ENCODE results near the gene ADCY2. TPM values are rescaled to one million over a fixed set of nuclear protein-coding genes. Genes with fewer than 3 reads are reported as not detected.

Gene ADCY2
- polyA plus RNA-seq, 3 donors = 4.4 to 5.8 (median 5.6) TPM

DNA sequence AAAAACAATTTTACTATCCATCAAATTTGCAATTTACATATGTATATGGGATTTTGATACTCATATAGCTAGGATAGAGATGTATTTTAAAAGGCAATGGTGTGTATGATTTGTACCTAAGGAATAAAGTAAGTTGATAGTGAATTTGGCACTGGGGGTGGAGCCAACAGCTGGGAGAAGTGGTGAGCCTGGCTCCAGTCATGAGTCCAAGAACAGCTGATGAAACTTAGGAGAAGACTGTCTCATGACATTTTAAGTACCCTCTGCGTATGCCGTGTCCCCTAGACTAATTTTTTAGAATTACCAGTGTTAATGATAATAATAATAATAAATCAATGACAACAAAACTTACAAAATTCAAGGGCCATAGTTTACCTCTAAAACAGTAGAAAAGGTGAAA is 181.4 kb downstream of the ADCY2 start:
- DNase-seq (ENCODE audit: low read depth in 3 of 3, low spot score in 2 of 3) = no peak

- no peak for DNase-seq (ENCODE audit: low read depth in 3 of 3, low spot score in 2 of 3)
These were observed 182.1 kb downstream of the ADCY2 start for GRCh38 chr5:7578071-7578470.

- DNase-seq (ENCODE audit: low read depth in 3 of 3, low spot score in 2 of 3) = no peak
These were observed 188.8 kb downstream of the ADCY2 start for GRCh38 chr5:7584749-7585148.

- no peak for DNase-seq (ENCODE audit: low read depth in 3 of 3, low spot score in 2 of 3)
These were observed 189.9 kb downstream of the ADCY2 start for GRCh38 chr5:7585807-7586206.

- no peak for DNase-seq (ENCODE audit: low read depth in 3 of 3, low spot score in 2 of 3)
These were observed 190.5 kb downstream of the ADCY2 start for GRCh38 chr5:7586480-7586879.

GRCh38 chr5:7589800-7590199 is 193.9 kb downstream of the ADCY2 start:
- no peak for DNase-seq (ENCODE audit: low read depth in 3 of 3, low spot score in 2 of 3)

DNA sequence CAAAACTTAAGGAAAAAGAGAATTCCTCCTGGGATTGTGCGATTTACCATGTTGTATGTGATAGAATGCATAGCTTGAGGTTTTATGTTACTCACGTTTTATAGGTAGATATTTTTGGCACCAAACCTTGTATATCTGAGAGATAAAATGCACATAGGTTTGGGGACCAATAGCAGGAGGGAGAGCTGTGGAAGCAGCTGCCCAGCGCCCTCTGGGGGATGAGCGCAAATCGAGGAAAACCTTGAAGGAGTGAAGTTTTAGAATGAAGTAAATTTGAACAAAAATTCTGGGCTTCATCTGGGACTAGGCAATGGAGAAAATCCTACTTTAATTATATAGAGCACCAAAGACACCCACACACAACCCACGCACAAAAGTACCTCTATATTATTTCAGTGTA is 197.0 kb downstream of the ADCY2 start:
- no peak for DNase-seq (ENCODE audit: low read depth in 3 of 3, low spot score in 2 of 3)

DNA sequence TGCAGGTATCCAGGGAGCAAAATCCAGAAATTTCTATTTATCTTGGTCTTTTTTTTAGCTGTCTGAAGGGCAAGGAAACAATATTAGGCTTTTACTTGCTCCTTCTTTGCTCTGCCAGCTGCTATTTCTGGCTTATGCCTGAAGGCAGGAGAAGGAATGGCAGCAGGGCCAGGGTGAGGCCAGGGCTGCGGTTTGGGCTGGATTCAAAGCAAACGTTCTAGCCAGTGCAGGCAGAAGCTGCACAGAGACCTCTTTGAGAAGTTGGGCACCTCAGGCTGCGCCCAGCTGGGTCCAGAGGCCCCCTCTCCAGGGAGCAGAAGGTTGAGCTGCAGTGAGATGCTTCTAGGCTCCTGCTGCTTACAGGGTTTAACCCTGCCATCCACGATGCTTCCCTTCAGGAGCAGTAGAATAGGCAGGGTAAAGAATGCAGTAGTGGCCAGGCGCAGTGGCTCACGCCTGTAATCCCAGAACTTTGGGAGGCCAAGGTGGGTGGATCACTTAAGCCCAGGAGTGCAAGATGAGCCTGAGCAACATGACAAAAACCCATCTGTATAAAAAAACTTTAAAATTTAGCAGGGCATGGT is 201.2 kb downstream of the ADCY2 start:
- DNase-seq (ENCODE audit: low read depth in 3 of 3, low spot score in 2 of 3) = no peak

- DNase-seq (ENCODE audit: low read depth in 3 of 3, low spot score in 2 of 3) = no peak
These were observed 211.0 kb downstream of the ADCY2 start for GRCh38 chr5:7606840-7607465.

GRCh38 chr5:7608772-7609171 is 212.8 kb downstream of the ADCY2 start:
- no peak for DNase-seq (ENCODE audit: low read depth in 3 of 3, low spot score in 2 of 3)

GRCh38 chr5:7609726-7610125 is 213.8 kb downstream of the ADCY2 start:
- DNase-seq (ENCODE audit: low read depth in 3 of 3, low spot score in 2 of 3) = no peak

DNA sequence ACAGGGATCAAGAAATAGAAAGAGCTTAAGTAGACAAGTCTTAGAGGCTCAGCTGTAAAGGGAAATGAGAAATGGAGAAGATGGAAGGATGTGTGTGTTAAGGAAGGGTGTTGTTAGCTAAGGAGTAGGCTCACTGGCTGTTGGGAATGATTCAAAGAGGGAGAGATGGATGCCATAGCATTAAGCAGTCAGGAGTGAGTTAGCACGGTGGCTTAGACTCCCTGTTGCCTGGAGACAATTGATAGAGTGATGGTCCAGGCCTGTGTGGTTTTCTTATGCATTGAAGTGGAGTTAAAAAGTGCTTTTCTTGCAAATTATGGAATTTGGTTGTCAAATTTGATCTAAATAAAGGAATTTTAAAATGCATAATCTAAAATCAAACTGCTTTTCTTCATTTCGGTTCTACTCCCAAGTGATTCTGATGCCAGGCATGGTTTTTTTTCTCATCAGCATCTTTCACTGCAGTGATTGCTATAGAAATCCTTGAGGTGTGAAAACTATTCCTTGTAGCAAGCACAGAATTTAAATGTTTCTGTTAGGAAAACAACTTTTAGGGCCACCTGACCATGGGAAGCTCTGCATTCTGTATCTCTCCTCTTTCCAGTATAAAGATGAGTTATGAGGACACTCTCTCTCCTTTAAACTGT is 214.7 kb downstream of the ADCY2 start:
- no peak for DNase-seq (ENCODE audit: low read depth in 3 of 3, low spot score in 2 of 3)

GRCh38 chr5:7611518-7611917 is 215.6 kb downstream of the ADCY2 start:
- no peak for DNase-seq (ENCODE audit: low read depth in 3 of 3, low spot score in 2 of 3)

- no peak for DNase-seq (ENCODE audit: low read depth in 3 of 3, low spot score in 2 of 3)
These were observed 219.7 kb downstream of the ADCY2 start for GRCh38 chr5:7615566-7616061.

GRCh38 chr5:7616897-7617296 is 221.0 kb downstream of the ADCY2 start:
- no peak for DNase-seq (ENCODE audit: low read depth in 3 of 3, low spot score in 2 of 3)

GRCh38 chr5:7622498-7622897 is 226.6 kb downstream of the ADCY2 start:
- no peak for DNase-seq (ENCODE audit: low read depth in 3 of 3, low spot score in 2 of 3)

- no peak for DNase-seq (ENCODE audit: low read depth in 3 of 3, low spot score in 2 of 3)
These were observed 229.8 kb downstream of the ADCY2 start for GRCh38 chr5:7625740-7626139.

DNA sequence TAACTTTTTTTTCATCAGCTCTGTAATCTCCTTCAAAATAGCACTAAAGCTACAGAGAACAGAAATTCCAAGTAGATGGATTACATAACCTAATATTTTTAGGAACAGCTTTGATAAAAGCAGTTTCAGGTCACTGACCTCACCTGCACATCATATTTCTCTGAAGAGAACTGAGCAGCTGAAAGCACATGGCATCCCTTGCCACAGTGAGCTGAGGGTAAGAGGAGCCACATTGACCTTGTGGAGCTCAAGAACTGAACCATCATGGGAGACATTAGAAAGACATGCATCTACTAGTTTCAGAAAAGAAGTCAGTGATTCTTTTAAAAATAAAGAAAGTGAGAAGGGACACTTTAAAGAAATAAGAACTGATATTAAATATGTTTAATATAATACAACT is 232.3 kb downstream of the ADCY2 start:
- no peak for DNase-seq (ENCODE audit: low read depth in 3 of 3, low spot score in 2 of 3)

DNA sequence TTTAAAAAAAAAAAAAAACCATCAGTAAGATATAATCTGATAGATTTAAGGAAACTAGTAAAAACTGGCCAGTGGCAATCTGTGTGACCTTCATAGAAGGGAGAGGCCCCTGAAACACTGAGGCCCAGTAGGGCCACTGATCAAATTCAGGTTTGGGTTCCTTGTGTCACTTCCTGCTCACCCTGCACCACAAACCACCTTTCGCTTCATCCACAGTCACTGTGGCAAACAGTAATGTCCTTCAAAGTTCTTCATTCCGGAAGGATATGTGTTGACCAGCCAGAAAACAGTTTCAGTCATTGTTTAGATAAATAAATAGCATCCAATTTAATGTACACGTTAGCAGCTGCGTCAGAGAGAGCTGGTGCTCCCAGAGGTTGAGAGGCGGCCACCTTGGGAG is 232.9 kb downstream of the ADCY2 start:
- no peak for DNase-seq (ENCODE audit: low read depth in 3 of 3, low spot score in 2 of 3)

GRCh38 chr5:7629561-7629960 is 233.6 kb downstream of the ADCY2 start:
- no peak for DNase-seq (ENCODE audit: low read depth in 3 of 3, low spot score in 2 of 3)

GRCh38 chr5:7634837-7635236 is 238.9 kb downstream of the ADCY2 start:
- DNase-seq (ENCODE audit: low read depth in 3 of 3, low spot score in 2 of 3) = no peak

DNA sequence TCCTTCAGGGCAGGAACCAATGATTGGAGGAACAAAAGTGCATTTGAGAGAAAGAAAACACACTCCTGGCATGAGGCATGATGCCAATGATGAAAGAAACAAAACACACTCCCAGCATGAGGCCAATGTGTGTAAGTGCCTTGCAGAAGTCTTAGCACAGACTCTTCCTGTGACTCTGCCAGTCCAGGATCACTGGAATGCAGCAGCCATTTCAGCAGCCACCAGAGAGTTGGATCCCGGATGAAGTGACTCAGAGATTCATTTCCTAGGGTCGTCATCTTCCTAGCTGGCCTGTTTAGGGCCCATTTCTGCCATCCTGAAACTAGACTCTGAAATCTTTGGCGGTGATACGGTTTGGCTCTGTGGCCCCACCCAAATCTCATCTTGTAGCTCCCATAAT is 242.5 kb downstream of the ADCY2 start:
- DNase-seq (ENCODE audit: low read depth in 3 of 3, low spot score in 2 of 3) = no peak
